ENCODE results near the gene SH3BP4. TPM values are rescaled to one million over a fixed set of nuclear protein-coding genes. Genes with fewer than 3 reads are reported as not detected.

SH3BP4 gene
- total and polyA plus RNA-seq, 10 of the 15 experiments (the other 5 are each of a cell fraction or from before 2014, with no cell fraction given) = 0.03 to 0.36 TPM; not detected in 8

GRCh38 chr2:235042576-235043515, 91.0 kb downstream of the SH3BP4 start:
- CTCF ChIA-PET = no interaction called here
- FAIRE-seq = no peak
- Histone ChIP-seq H3K9me3 (replicated peaks; ENCODE audit: control insufficient read depth, insufficient read depth, low read length) (no peaks in the 10 kb centered on the region; the same call in 2 of the 3 replicates), H3K79me2 (ENCODE audit: control insufficient read depth, insufficient read depth, low read length) (no peaks in the 10 kb centered on the region), H3K4me3 (no peak overlapping the region), H3K4me1 (ENCODE audit: control insufficient read depth, insufficient read depth, low read length) (peaks cover 2% of the 10 kb centered on the region; the same call in 1 of the 2 replicates), H3K36me3 (ENCODE audit: control insufficient read depth in 2 of 2, insufficient read depth in 2 of 2, low read length in 1 of 2) (no peaks in the 10 kb centered on the region), H3K9ac (ENCODE audit: control insufficient read depth, insufficient read depth, low read length) (no peak overlapping the region), H3K4me2 (ENCODE audit: control insufficient read depth, insufficient read depth) (no peak overlapping the region), H3K27ac (ENCODE audit: control insufficient read depth, insufficient read depth) (no peak overlapping the region), H3K27me3 (replicated peaks in 1 of 2; ENCODE audit: control insufficient read depth in 2 of 2, insufficient read depth in 2 of 2, low read length in 1 of 2) (no peaks in the 10 kb centered on the region), H2AFZ (ENCODE audit: control insufficient read depth, low read depth, low read length) (no peak overlapping the region), H4K20me1 (ENCODE audit: control insufficient read depth, insufficient read depth) (no peaks in the 10 kb centered on the region)
- no TSS peak for BruUV-seq (replicated peaks)
- RAD21 ChIA-PET (ENCODE audit: unreplicated experiment) = no interaction called here
- intact Hi-C loops (cut with micrococcal nuclease; ENCODE audit: unreplicated experiment) (no loop called here), in situ Hi-C loops (cut with MboI) (no loop called here)
- 72% methylated on average over 44 of the region's 49 CpGs for WGBS (ENCODE audit: insufficient coverage, insufficient replicate concordance, low lambda C conversion rate, missing lambda C conversion rate)
- no peak for TF ChIP-seq PAX5 (IDR thresholded peaks at IDR 0.05; ENCODE audit: borderline replicate concordance, low read depth, low read length)
- TF ChIP-seq CBFB (IDR thresholded peaks at IDR 0.05; ENCODE audit: low read depth) = no peak
- TF ChIP-seq ZNF592 (IDR thresholded peaks at IDR 0.05) = no peak
- no peak for TF ChIP-seq ZBTB33 (IDR thresholded peaks at IDR 0.05)
- no peak for TF ChIP-seq CBX5 (IDR thresholded peaks at IDR 0.05; ENCODE audit: low read depth)
- TF ChIP-seq BRCA1 (IDR thresholded peaks at IDR 0.05; ENCODE audit: low read depth, low read length) = no peak
- TF ChIP-seq PRDM15 (CRISPR knock-in tag; IDR thresholded peaks at IDR 0.05) = no peak
- TF ChIP-seq ZSCAN29 (IDR thresholded peaks at IDR 0.05) = no peak
- TF ChIP-seq RELA (IDR thresholded peaks at IDR 0.05; ENCODE audit: borderline replicate concordance, partially characterized antibody) = no peak
- no peak for TF ChIP-seq CEBPB (IDR thresholded peaks at IDR 0.05; ENCODE audit: borderline replicate concordance in 1 of 2, low read depth in 2 of 2, low read length in 2 of 2)
- no peak for TF ChIP-seq MYC (IDR thresholded peaks at IDR 0.05; ENCODE audit: insufficient read depth, insufficient read length, insufficient replicate concordance, low read length, severe bottlenecking)
- DNase-seq (ENCODE audit: low read depth, low spot score) = no peak
- POLR2A ChIA-PET = no interaction called here
- no peak for ATAC-seq
- SMC1A ChIA-PET (ENCODE audit: uncharacterized antibody, unreplicated experiment) = no interaction called here

Measured in GM12878 (cell line).